ENCODE measurements around the gene PAIP2. TPM values are rescaled to one million over a fixed set of nuclear protein-coding genes. Genes with fewer than 3 reads are reported as not detected.
"Not testable (repeated sequence)": the region's sequence is repeated elsewhere in the genome, so short reads cannot be mapped to it uniquely, and the experiment has no call there.

The PAIP2 gene
- total RNA-seq, 1 experiment from 2014 or later, result 89.9 TPM

DNA sequence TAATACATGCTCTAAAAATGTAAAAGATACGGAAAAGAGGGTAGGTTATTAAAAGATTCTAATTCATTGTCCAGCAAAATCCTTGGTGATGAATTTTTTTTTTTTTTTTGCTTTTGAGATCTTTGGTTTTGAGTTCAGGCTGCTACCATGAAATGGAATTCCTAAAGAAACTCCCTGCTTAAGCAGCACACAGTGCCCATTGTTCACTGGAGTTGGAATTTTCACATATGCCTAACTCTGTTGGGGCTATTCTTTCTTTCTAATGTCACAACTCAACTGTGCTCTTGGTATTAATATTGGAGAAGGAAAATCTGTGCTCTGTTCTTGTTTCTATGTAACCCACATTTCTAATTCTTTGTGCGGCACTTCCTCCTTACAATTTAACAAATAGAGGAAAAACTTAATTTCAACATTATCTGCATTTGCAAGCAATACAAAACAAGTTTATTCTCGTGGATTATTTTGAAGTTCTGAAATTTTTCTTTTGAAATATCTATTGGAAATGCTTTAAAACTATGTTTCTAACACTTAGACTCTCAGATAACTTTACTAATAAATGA, 26.5 kb upstream of the PAIP2 start:
- DNase-seq (ENCODE audit: low spot score), result no peak

DNA sequence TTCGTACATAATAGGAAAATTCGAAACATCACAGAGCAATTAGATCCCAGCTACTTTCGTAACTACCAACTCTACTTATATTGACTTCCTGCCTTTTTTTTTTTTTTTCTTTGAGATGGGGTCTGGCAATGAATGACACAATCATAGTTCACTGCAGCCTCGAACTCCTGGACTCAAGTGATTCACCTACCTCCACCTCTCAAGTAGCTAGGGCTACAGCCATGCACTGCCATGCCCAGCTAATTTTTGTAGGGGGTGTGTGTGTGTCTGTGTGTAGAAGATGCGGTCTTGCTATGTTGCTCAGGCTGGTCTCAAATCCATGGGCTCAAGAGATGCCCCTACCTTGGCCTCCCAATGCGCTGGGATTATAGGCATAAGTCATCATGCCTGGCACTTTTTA, 5.8 kb upstream of the PAIP2 start:
- DNase-seq (ENCODE audit: low spot score), result no peak

DNA sequence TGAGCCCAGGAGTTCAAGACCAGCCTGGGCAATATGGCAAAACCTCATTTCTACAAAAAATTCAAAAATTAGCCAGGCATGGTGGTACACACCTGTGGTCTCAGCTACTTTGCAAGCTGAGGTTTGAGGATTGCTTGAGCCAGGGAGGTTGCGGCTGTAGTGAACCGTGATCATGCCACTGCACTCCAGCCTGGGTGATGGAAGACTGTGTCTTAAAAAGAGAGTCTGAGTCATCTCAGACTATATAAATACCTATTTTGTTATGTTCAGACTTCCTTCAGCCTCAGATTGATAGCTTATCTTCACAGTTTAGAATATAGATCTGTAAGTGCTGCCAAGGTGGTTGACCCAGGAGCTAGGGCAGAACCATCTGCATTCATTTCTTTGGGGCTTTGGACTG, 1.6 kb upstream of the PAIP2 start:
- no peak for DNase-seq (ENCODE audit: low spot score)

DNA sequence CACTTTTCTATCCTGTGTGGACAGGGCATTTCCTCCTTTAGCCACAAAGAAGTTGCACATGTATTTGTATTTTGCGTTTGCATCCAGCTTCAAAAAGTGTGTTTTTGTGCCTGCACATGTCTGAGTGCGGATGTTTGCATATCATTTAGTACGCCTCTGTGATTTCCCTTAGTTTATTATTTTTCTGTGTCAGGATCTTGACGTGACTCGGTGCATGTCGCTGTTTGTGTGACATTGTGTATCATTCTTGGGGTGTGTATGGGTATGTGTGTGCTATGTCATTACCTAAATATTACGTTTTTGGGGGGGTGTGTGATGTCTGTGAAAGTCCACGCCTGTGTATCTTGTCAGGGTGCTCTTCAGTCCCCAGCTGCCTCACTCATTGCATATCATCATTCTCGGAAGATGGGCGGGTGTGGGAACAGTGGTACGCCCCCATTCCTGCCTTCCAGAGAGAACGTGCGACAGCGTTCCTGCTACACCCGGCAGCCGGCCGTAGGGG, 416 bp upstream of the PAIP2 start:
- no peak for DNase-seq (ENCODE audit: low spot score)

DNA sequence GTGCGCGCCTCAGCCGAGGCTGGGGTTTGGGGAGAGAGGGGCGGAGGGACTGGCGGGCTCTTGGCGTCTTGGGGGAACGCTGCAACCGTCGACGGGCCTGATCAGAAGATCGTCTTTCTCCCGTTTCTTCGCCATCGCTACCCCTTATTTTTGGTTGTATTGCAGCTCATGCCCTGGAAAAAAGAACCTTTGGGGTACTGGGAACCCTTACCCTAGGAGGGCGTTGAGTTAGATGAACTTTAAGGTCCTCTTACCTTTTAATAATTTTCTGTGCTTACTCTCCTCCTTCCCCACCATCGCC, 719 bp downstream of the PAIP2 start:
- no peak for DNase-seq (ENCODE audit: low spot score)

DNA sequence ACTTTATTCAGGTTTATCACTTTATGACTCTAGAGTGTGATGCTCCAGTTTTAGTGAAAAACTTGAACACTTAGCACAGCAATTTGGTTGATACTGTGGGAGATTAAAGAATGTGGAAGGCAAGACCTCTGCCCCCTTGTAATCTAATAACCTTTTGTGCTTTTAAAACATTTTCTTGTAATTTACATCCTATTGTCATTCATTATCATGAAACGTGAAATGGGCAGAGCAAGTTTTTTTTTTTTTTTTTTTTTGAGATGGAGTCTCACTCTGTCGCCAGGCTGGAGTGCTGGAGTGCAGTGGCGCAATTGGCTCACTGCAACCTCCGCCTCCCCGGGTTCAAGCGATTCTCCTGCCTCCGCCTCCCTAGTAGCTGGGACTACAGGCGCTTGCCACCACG, 1.8 kb downstream of the PAIP2 start:
- DNase-seq (ENCODE audit: low spot score), result no peak

DNA sequence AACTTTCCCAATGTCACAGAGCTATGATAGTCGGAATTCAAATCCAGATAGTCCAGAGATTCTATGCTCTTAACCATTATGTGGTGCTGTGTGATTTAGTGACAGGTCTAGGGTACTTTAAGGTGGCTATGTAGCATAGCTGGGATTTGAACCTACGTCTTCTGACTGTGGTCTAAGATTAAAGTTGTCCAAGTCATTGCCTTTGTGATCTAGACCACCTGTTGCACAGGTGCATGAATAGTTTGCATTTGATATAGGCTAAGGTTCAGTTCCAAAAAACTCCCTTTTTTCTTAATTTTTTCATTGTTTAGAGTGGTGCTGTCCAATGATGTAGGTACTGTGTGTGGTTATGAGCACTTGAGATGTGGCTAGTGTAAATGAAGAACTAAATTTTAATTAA, 2.5 kb downstream of the PAIP2 start:
- DNase-seq (ENCODE audit: low spot score), result no peak

DNA sequence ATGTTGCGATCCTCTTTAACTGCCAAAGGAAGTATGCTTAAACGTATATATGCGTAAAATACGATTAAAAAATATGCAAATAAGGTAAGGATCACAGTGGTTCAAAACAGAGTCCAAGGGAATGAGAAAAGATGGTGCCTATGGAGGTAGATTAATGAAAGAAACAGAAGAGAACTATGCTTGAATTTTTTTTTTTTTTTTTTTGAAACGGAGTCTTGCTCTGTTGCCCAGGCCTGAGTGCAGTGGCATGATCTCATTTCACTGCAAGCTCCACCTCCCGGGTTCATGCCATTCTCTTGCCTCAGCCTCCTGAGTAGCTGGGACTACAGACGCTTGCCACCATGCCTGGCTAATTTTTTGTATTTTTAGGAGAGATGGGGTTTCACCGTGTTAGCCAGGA, 3.8 kb downstream of the PAIP2 start:
- DNase-seq (ENCODE audit: low spot score), result not testable (repeated sequence)

DNA sequence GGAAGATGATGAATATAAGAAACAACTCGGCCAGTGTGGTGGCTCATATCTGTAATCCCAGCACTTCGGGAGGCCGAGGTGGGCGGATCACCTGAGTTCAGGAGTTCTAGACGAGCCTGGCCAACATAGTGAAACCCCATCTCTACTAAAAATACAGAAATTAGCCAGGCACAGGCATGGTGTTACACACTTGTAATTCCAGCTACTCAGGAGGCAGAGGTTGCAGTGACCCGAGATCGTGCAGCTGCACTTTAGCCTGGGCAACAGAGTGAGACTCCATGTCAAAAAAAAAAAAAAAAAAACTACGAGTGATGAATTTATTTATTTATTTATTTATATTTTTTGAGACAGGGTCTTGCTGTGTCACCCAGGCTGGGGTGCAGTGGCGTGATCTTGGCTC, 6.2 kb downstream of the PAIP2 start:
- DNase-seq (ENCODE audit: low spot score), result not testable (repeated sequence)

DNA sequence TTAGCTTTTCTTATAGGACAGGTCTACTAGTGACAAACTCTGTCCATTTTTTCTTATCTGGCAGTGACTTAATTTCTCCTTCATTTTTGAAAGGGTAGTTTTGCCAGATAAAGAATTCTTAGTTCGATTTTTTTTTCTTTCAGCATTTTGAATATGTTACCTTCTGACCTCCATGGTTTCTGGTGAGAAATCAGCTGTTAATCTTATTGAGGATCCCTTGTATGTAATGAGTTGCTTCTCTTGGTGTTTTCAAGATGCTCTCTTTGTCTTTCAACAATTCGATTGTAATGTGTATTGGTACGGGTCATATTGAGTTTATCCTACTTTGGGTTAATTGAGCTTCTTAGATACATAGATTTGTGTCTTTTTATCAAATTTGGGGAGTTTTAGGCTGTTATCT, 12.5 kb downstream of the PAIP2 start:
- no peak for DNase-seq (ENCODE audit: low spot score)

DNA sequence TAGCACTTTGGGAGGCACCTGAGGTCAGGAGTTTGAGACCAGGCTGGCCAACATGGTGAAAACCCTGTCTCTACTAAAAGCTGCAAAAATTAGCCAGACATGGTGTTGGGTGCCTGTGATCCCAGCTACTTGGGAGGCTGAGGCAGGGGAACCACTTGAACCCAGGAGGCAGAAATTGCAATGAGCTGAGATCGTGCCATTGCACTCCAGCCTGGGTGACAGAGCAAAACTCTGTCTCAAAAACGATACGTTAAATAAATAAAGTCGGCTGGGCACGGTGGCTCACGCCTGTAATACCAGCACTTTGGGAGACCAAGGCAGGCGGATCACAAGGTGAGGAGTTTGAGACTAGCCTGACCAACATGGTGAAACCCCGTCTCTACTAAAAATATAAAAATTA, 14.2 kb downstream of the PAIP2 start:
- DNase-seq (ENCODE audit: low spot score), result not testable (repeated sequence)

DNA sequence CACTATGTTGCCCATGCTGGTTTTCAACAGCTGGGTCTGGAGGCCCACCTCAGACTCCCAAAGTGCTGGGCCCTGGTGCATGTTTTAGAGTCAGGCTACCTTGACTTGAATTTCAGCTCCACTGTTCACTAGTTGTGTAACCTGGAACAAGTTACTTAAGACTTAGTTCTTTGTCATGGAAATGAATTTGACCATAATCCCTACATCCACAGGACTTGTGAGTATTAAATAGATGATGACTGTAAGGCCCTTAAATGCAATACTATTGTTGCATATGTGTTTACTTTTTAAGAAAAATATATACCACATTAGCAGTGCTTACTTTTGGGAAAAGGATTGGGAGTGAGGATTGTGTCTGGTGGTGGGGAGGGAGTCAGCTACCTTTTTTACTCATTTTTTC, 16.4 kb downstream of the PAIP2 start:
- DNase-seq (ENCODE audit: low spot score), result no peak

DNA sequence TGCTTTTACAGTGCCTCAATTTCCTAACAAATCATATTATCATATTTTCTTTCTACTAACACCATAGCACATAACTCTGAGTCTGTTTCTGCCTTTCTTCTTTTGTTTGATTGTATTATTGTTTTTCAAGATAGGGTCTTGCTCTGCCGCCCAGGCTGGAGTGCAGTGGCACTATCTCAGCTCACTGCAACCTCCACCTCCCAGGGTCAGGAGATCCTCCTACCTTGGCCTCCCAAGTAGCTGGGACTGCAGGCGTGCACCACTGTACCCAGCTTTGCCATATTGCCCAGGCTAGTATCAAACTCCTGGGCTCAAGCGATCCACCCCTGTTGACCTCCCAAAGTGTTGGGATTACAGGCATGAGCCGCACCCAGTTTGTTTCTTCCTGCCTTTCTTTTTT, 18.7 kb downstream of the PAIP2 start:
- DNase-seq (ENCODE audit: low spot score), result no peak

DNA sequence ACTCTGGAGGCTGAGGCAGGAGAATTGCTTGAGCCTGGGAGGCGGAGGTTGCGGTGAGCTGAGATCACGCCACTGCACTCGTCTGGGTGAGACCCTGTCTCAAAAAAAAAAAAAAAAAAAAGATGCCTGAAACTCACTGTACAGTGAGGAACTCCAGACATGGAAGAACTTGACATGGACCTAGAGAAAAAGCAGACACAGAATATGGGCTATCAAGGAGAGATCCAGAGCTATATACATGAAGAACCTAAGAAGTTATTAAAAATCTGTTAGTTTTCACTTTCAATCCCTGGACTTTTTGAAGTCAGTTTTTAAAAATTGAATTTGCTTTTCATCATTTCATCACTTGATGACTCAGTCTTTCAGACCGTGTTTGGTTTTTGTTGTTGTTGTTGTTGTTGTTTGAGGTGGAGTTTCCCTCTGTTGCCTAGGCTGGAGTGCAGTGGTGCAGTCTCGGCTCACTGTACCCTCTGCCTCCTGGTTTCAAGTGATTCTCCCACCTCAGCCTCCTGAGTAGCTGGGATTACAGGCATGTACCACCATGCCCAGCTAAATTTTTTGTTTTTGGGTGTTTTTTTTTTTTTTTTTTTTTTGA, 20.3 kb downstream of the PAIP2 start:
- DNase-seq (ENCODE audit: low spot score), result no peak

DNA sequence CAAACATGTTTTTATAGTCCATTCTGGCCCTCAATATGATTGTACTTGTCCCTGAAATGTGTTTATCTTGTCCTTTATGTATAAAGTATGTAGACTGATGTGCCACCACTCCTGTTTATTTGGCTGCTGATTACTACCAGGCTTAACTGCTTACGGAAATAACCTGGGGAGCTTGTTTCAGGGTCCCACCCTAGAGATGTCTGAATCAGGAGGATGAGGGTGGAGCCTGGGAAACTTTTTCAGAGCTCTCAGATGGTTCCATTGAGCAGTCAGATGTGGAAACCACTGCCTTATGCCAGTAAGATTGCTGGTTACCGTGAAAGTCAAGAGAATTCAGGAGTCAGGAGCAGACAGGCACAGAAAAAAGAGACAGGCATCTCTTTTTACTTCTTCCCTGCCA, 22.3 kb downstream of the PAIP2 start:
- no peak for DNase-seq (ENCODE audit: low spot score)

DNA sequence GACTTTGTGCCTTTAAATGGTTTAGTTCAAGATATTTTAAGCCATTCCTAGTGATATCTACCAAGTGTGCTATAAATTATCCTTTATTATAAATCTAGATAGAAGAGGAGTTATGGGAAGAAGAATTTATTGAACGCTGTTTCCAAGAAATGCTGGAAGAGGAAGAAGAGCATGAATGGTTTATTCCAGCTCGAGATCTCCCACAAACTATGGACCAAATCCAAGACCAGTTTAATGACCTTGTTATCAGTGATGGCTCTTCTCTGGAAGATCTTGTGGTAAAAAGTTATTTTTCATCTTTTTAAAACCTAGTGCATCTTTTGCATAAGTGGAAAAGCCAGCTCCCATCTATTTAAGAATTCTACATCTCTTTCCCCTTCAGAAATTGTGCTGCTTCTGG, 22.8 kb downstream of the PAIP2 start:
- no peak for DNase-seq (ENCODE audit: low spot score)

DNA sequence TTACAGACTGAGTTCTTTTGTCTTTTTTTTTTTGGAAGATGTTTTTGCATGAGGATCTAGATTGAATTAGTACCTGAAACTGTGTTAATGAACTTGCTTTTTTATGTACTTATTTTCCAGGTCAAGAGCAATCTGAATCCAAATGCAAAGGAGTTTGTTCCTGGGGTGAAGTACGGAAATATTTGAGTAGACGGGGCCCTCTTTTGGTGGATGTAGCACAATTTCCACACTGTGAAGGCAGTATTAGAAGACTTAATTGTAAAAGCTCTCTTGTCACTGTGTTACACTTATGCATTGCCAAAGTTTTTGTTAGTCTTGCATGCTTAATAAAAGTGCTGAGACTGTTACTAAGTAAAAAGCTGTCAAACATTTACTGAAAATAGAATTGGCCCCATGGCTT, 27.0 kb downstream of the PAIP2 start:
- DNase-seq (ENCODE audit: low spot score), result no peak

DNA sequence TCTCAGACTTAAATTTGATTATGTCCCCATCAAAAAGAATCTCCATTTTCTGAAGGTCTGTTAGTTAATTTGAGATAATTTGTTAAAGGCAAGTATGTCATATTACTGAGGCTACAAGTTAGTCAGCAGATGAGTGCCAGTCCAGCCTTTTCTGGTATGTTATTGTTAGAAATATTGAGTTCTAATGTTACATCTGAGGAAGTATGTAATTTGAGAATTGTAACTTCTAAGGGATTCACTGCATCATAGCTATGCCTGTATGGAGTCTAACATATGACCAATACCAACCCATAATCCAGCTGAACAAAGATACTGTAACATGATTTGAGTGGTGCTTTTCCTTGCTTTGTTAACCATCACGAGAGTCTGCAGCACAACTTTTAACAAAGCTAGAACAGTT, 27.5 kb downstream of the PAIP2 start:
- no peak for DNase-seq (ENCODE audit: low spot score)

DNA sequence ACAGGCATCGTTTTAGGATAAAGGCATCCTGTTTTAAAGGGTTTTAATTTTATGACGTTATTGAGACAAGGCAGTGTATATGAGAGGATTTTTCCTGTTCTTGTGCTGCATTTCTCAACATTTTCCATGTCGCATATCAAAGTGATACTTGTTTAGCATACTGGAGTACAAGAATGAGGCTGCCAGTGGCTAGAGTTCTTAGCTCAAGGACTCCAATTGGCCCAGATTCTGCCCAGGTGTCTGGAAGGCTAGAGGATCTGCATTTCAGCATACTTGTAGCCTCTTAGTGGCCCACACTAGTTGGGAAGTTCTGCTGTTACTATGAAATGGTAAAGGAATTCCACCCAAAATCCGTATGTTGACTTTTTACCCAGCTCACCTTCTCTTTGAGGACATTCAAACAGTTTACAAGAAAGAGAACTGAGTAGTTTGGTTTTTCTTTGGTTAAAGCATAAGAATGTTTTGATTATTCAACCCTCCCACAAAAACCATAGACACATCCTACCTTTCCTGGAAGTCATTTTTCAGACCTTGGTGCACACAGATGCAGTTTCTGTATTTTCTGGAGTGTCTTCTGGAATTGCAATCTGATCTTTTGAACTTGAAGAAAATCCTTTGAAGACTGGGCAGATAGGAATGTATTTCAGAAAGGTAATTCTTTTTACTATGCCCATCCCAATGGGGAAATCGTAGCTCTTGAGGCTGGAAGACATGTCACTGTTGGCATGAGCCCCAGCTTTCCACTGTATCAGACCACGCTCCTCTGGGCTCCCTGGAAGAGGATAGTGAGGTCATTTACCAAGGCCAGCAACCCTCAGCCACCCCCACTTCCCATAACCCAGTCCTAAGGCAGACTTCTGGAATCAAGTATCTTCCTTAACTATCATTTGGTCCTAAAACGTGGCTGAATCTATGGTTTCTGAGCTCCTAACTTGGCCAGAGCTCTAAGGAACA, 30.1 kb downstream of the PAIP2 start:
- no peak for DNase-seq (ENCODE audit: low spot score)

DNA sequence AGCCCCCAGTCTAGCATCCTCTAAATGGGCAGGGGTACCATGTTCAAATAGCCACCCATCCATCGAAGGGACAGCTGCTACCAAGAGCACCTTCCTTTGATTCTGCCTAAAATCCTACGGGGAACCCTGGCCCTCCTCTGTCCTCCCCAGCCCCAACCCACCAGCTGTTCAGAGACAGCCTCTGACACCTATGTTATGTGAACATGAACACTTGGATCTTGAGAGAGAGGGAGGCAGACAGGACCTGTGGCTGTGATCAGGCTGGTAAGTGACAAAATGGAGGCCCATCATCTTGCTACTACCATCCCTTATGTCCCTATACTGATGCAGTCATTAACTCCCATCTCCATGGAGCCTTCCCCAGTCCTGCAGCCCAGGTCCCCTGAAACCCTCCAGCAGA, 33.3 kb downstream of the PAIP2 start:
- no peak for DNase-seq (ENCODE audit: low spot score)

DNA sequence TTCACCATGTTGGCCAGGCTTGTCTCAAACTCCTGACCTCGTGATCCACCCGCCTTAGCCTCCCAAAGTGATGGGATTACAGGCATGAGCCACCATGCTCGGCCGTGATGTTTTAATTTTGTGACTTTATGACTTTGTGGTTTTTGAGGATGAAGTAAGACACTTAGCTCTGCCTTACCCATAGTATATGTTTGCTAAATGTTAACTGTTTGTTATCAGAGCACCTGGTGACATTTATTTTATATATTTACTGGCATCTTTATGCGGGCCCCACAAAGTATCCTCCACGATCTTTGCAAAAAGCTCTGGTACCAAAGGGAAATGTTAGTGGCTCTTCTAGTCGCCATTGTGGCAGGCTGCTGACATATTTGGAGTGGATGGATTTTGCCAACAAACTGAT, 34.7 kb downstream of the PAIP2 start:
- no peak for DNase-seq (ENCODE audit: low spot score)

DNA sequence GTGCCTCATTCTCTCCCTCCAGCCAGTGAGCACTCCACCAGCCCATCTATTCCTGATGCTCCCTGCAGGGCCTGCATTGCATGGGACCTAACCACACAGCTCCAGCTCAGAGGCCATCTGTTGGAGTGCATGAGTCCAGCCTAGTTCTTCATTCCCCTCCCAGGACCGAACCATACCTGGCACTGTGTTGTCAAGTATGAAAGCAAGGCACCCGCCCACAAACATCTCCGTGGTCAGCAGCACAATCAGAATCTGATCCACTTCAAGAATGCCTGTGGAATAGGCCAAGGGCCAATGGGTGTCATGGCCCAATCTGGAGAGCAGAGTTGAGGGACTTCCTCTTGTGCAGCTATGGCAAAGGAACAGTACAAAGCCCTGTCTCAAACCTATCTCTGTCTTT, 35.6 kb downstream of the PAIP2 start:
- DNase-seq (ENCODE audit: low spot score), result no peak
